ENCODE data around the gene SRL.

- TF ChIP-seq EP300 (IDR thresholded peaks at IDR 0.05) (no peak), CTCF (IDR thresholded peaks at IDR 0.05) (no peak)
Measured at GRCh38 chr16:4141604-4142003, 100.3 kb downstream of the SRL start.

All from tibial nerve (tissue), 4 donors.